ENCODE data around the gene UBE2K.
"Not testable (repeated sequence)": the region's sequence is repeated elsewhere in the genome, so short reads cannot be mapped to it uniquely, and the experiment has no call there.

The UBE2K gene

GRCh38 chr4:39802005-39802404, 104.1 kb downstream of the UBE2K start:
- Histone ChIP-seq H3K27me3 (ENCODE audit: insufficient read depth, low read depth) (no peaks in the 10 kb centered on the region), H3K4me2 (no peak overlapping the region), H3K27ac (no peak overlapping the region), H3K36me3 (ENCODE audit: insufficient read depth) (no peaks in the 10 kb centered on the region), H3K4me1 (ENCODE audit: low read depth, poor library complexity, severe bottlenecking) (no peaks in the 10 kb centered on the region), H3K79me2 (ENCODE audit: insufficient read depth, low read depth) (no peaks in the 10 kb centered on the region), H3K4me3 (IDR thresholded peaks at IDR 0.05; ENCODE audit: insufficient read depth, low read depth, low read length) (no peak overlapping the region), H4K20me1 (ENCODE audit: insufficient read depth) (no peaks in the 10 kb centered on the region), H2AFZ (ENCODE audit: low read depth) (no peak overlapping the region), H3K9ac (no peak overlapping the region)
- TF ChIP-seq CTCF (conservative IDR thresholded peaks at IDR 0.05; ENCODE audit: low read depth, low read length): no peak

- H3K36me3 ChIP-seq (ENCODE audit: insufficient read depth): no peaks in the 10 kb centered on the region
- no peak overlapping the region for H3K4me2 ChIP-seq
- H2AFZ ChIP-seq (ENCODE audit: low read depth): no peak overlapping the region
- TF ChIP-seq CTCF (conservative IDR thresholded peaks at IDR 0.05; ENCODE audit: low read depth, low read length): no peak
- no peak overlapping the region for H3K9ac ChIP-seq
- no peaks in the 10 kb centered on the region for H4K20me1 ChIP-seq (ENCODE audit: insufficient read depth)
- H3K27me3 ChIP-seq (ENCODE audit: insufficient read depth, low read depth): no peaks in the 10 kb centered on the region
- no peaks in the 10 kb centered on the region for H3K79me2 ChIP-seq (ENCODE audit: insufficient read depth, low read depth)
- no peak overlapping the region for H3K27ac ChIP-seq
- H3K4me3 ChIP-seq (IDR thresholded peaks at IDR 0.05; ENCODE audit: insufficient read depth, low read depth, low read length): no peak overlapping the region
- H3K4me1 ChIP-seq (ENCODE audit: low read depth, poor library complexity, severe bottlenecking): no peaks in the 10 kb centered on the region
Measured at GRCh38 chr4:39808231-39808749, 110.4 kb downstream of the UBE2K start.

GRCh38 chr4:39812500-39812899, 114.6 kb downstream of the UBE2K start:
- H3K79me2 ChIP-seq (ENCODE audit: insufficient read depth, low read depth): no peaks in the 10 kb centered on the region
- TF ChIP-seq CTCF (conservative IDR thresholded peaks at IDR 0.05; ENCODE audit: low read depth, low read length): no peak

GRCh38 chr4:39813033-39813432, 115.1 kb downstream of the UBE2K start:
- not testable (repeated sequence) for H3K4me2 ChIP-seq; H2AFZ ChIP-seq (ENCODE audit: low read depth); H3K27ac ChIP-seq; H3K4me3 ChIP-seq (IDR thresholded peaks at IDR 0.05; ENCODE audit: insufficient read depth, low read depth, low read length); H3K4me1 ChIP-seq (ENCODE audit: low read depth, poor library complexity, severe bottlenecking); H3K9ac ChIP-seq; H3K36me3 ChIP-seq (ENCODE audit: insufficient read depth); H3K27me3 ChIP-seq (ENCODE audit: insufficient read depth, low read depth); H4K20me1 ChIP-seq (ENCODE audit: insufficient read depth); H3K79me2 ChIP-seq (ENCODE audit: insufficient read depth, low read depth)

More at GRCh38 chr4:39812500-39812899, 114.6 kb downstream of the UBE2K start:
- no peaks in the 10 kb centered on the region for H3K27me3 ChIP-seq (ENCODE audit: insufficient read depth, low read depth)
- no peaks in the 10 kb centered on the region for H4K20me1 ChIP-seq (ENCODE audit: insufficient read depth)
- no peak overlapping the region for H3K9ac ChIP-seq
- H2AFZ ChIP-seq (ENCODE audit: low read depth): no peak overlapping the region
- H3K4me3 ChIP-seq (IDR thresholded peaks at IDR 0.05; ENCODE audit: insufficient read depth, low read depth, low read length): no peak overlapping the region
- H3K27ac ChIP-seq: no peak overlapping the region
- H3K36me3 ChIP-seq (ENCODE audit: insufficient read depth): no peaks in the 10 kb centered on the region
- no peak overlapping the region for H3K4me2 ChIP-seq
- H3K4me1 ChIP-seq (ENCODE audit: low read depth, poor library complexity, severe bottlenecking): no peaks in the 10 kb centered on the region

- not testable (repeated sequence) for H2AFZ ChIP-seq (ENCODE audit: low read depth); H3K79me2 ChIP-seq (ENCODE audit: insufficient read depth, low read depth); H3K4me1 ChIP-seq (ENCODE audit: low read depth, poor library complexity, severe bottlenecking); H4K20me1 ChIP-seq (ENCODE audit: insufficient read depth); H3K4me3 ChIP-seq (IDR thresholded peaks at IDR 0.05; ENCODE audit: insufficient read depth, low read depth, low read length); H3K27ac ChIP-seq; H3K4me2 ChIP-seq; H3K36me3 ChIP-seq (ENCODE audit: insufficient read depth); H3K27me3 ChIP-seq (ENCODE audit: insufficient read depth, low read depth); H3K9ac ChIP-seq
Measured at GRCh38 chr4:39813761-39814160, 115.8 kb downstream of the UBE2K start.

Data from KMS-11 (cell line).